Brain microvascular endothelial cell (primary cell): ENCODE data around the gene NBR1.
"Not testable (repeated sequence)": the region's sequence is repeated elsewhere in the genome, so short reads cannot be mapped to it uniquely, and the experiment has no call there.

Source experiments
- DNase-seq: peaks from one replicate; pipeline ENCODE4 v3.0.0-alpha.2; 2020
- H3K27ac ChIP-seq: fragments of 250-450 bp; sonication (Bioruptor Pico); 2 replicates; pipeline ENCODE4 v1.5.1; 2020; ENCODE audit warnings: mild to moderate bottlenecking, moderate library complexity
- H3K27me3 ChIP-seq: fragments of 250-450 bp; sonication (Bioruptor Pico); replicated peaks from 2 replicates; pipeline ENCODE4 v1.5.1; 2020; ENCODE audit warnings: mild to moderate bottlenecking
- H3K36me3 ChIP-seq: fragments of 250-450 bp; sonication (Bioruptor Pico); replicated peaks from 2 replicates; pipeline ENCODE4 v1.5.1; 2020; ENCODE audit warnings: mild to moderate bottlenecking
- H3K4me3 ChIP-seq: 2 replicates; pipeline ENCODE4 v1.5.1; 2011; ENCODE audit warnings: low read depth, mild to moderate bottlenecking, control low read depth, low read length, moderate library complexity
- in situ Hi-C: cut with HindIII; loops from 2 replicates; pipeline ENCODE4 v1.10.0; 2017; ENCODE audit warnings: low sequenced_read_pairs, low pct_ligation_motif_present
- TF ChIP-seq, protein P1 (sequence below): IDR thresholded peaks from 2 replicates; pipeline ENCODE4 v1.5.1; 2011; ENCODE audit warnings: low read depth, mild to moderate bottlenecking, moderate library complexity, low read length, control low read depth, inconsistent platforms; ENCODE audit errors: missing control alignments

The NBR1 gene, protein sequence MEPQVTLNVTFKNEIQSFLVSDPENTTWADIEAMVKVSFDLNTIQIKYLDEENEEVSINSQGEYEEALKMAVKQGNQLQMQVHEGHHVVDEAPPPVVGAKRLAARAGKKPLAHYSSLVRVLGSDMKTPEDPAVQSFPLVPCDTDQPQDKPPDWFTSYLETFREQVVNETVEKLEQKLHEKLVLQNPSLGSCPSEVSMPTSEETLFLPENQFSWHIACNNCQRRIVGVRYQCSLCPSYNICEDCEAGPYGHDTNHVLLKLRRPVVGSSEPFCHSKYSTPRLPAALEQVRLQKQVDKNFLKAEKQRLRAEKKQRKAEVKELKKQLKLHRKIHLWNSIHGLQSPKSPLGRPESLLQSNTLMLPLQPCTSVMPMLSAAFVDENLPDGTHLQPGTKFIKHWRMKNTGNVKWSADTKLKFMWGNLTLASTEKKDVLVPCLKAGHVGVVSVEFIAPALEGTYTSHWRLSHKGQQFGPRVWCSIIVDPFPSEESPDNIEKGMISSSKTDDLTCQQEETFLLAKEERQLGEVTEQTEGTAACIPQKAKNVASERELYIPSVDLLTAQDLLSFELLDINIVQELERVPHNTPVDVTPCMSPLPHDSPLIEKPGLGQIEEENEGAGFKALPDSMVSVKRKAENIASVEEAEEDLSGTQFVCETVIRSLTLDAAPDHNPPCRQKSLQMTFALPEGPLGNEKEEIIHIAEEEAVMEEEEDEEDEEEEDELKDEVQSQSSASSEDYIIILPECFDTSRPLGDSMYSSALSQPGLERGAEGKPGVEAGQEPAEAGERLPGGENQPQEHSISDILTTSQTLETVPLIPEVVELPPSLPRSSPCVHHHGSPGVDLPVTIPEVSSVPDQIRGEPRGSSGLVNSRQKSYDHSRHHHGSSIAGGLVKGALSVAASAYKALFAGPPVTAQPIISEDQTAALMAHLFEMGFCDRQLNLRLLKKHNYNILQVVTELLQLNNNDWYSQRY

DNA sequence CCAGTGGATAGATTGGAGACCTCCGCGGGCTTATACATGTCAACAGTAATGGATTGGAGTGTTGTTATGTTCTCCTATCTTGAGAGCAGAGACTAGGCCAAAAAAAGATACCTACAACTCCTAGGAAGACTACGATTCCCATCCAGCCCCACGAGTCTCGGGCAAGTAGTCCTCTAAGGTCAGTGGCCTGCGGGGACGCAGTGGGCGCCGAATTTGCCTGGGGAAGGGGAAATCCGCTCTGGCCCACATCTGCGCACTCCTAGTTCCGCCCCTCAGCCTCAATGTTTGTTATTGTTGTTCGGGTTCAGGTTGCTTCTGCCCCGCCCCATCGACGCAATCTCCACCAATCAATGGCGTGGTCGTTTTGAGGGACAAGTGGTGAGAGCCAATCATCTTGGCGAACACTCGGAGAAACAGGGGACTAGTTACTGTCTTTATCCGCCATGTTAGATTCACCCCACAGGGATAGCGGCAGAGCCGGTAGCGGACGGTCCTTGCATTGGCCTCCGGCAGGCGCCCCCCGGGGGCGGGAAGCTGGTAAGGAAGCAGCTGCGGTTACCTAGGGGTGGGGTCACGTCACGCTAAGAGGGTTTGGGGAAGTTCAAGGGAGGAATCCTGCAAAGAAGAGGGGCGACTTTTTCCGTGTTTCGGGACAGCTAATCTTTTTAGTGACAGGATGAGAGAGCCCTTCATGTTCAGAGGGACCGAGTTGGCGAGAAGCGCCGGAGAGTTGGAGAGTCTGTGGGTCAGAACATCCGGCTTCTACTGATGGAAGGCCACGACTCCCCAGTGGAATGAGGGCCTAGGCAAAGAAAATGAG lies at the start of gene NBR1:
TSS of gene NBR1 (plus strand) at position 449 of the 820 bp plus-strand sequence. CDS start 4,586 bp downstream, outside the sequence.
- peak; percentile 97 for DNase-seq
- H3K27me3 ChIP-seq = no peaks in the 10 kb centered on the region
- TF ChIP-seq, protein P1, sequence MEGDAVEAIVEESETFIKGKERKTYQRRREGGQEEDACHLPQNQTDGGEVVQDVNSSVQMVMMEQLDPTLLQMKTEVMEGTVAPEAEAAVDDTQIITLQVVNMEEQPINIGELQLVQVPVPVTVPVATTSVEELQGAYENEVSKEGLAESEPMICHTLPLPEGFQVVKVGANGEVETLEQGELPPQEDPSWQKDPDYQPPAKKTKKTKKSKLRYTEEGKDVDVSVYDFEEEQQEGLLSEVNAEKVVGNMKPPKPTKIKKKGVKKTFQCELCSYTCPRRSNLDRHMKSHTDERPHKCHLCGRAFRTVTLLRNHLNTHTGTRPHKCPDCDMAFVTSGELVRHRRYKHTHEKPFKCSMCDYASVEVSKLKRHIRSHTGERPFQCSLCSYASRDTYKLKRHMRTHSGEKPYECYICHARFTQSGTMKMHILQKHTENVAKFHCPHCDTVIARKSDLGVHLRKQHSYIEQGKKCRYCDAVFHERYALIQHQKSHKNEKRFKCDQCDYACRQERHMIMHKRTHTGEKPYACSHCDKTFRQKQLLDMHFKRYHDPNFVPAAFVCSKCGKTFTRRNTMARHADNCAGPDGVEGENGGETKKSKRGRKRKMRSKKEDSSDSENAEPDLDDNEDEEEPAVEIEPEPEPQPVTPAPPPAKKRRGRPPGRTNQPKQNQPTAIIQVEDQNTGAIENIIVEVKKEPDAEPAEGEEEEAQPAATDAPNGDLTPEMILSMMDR = peak; percentile 39
- H3K4me3 ChIP-seq = peak within 1 kb of the TSS; percentile 94
- H3K36me3 ChIP-seq = peaks cover 2% of the 10 kb centered on the region
- H3K27ac ChIP-seq = peak within 1 kb of the TSS; percentile 92
- in situ Hi-C loops = no loop called here

DNA sequence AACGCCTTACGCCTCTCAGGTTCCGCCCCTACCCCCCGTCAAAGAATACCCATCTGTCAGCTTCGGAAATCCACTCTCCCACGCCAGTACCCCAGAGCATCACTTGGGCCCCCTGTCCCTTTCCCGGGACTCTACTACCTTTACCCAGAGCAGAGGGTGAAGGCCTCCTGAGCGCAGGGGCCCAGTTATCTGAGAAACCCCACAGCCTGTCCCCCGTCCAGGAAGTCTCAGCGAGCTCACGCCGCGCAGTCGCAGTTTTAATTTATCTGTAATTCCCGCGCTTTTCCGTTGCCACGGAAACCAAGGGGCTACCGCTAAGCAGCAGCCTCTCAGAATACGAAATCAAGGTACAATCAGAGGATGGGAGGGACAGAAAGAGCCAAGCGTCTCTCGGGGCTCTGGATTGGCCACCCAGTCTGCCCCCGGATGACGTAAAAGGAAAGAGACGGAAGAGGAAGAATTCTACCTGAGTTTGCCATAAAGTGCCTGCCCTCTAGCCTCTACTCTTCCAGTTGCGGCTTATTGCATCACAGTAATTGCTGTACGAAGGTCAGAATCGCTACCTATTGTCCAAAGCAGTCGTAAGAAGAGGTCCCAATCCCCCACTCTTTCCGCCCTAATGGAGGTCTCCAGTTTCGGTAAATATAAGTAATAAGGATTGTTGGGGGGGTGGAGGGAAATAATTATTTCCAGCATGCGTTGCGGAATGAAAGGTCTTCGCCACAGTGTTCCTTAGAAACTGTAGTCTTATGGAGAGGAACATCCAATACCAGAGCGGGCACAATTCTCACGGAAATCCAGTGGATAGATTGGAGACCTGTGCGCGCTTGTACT lies 45.7 kb upstream of the NBR1 start, which contains the start of gene BRCA1:
TSS of gene BRCA1 (minus strand) at position 232 of the 834 bp plus-strand sequence. CDS start 1,268 bp downstream, outside the sequence.
- peak; percentile 99 for DNase-seq
- peak within 1 kb of the TSS; percentile 90 for H3K4me3 ChIP-seq

DNA sequence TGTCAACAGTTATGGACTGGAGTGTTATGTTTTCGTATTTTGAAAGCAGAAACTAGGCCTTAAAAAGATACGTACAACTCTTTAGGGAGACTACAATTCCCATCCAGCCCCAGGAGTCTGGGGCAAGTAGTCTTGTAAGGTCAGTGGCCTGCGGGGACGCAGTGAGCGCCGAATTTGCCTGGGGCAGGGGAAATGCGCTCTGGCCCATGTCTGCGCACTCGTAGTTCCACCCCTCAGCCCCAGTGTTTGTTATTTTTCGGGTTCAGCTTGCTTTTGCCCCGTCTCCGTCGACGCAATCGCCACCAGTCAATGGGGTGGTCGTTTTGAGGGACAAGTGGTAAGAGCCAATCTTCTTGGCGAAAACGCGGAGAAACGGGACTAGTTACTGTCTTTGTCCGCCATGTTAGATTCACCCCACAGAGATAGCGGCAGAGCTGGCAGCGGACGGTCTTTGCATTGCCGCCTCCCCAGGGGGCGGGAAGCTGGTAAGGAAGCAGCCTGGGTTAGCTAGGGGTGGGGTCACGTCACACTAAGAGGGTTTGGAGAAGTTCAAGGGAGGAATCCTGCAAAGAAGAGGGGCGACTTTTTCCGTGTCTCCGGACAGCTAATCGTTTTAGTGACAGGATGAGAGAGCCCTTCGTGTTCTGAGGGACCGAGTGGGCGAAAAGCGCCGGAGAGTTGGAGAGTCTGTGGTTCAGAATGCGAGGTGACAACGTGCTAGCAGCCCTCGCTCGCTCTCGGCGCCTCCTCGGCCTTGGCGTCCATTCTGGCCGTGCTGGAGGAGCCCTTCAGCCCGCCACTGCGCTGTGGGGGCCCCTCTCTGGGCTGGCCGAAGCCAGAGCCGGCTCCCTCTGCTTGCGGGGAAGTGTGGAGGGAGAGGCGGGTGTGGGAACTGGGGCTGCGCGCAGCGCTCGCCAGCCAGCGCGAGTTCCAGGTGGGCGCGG lies 44.8 kb upstream of the NBR1 start:
- Histone ChIP-seq H3K27ac (peak overlapping the region; percentile 72), H3K27me3 (no peaks in the 10 kb centered on the region), H3K4me3 (peak overlapping the region; percentile 90), H3K36me3 (peaks cover 5% of the 10 kb centered on the region)
- TF ChIP-seq, protein P1 = no peak
- no peak for DNase-seq
- in situ Hi-C loops = no loop called here

More for the DNA sequence above, 45.7 kb upstream of the NBR1 start, which contains the start of gene BRCA1:
- H3K27me3 ChIP-seq = no peaks in the 10 kb centered on the region
- in situ Hi-C loops = no loop called here
- H3K27ac ChIP-seq = peak within 1 kb of the TSS; percentile 72
- TF ChIP-seq, protein P1 = no peak
- peaks cover 5% of the 10 kb centered on the region for H3K36me3 ChIP-seq

DNA sequence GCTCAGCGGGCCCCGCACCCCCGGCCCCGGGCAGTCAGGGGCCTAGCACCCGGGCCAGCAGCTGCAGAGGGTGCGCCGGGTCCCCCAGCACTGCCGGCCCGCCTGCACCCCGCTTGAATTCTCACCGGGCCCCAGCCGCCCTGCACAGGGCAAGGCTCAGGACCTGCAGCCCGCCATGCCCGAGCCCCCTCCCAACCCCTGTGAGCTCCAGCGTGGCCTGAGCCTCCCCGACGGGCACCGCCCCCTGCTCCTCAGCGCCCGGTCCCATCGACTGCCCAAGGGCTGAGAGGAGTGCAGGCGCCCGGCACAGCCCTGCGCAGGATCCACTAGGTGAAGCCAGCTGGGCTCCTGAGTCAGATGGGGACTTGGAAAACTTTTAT lies 44.1 kb upstream of the NBR1 start:
- H3K4me3 ChIP-seq = no peak overlapping the region
- H3K36me3 ChIP-seq = peaks cover 5% of the 10 kb centered on the region
- H3K27ac ChIP-seq = no peak overlapping the region
- TF ChIP-seq, protein P1 = no peak
- in situ Hi-C loops = no loop called here
- H3K27me3 ChIP-seq = no peaks in the 10 kb centered on the region
- no peak for DNase-seq

DNA sequence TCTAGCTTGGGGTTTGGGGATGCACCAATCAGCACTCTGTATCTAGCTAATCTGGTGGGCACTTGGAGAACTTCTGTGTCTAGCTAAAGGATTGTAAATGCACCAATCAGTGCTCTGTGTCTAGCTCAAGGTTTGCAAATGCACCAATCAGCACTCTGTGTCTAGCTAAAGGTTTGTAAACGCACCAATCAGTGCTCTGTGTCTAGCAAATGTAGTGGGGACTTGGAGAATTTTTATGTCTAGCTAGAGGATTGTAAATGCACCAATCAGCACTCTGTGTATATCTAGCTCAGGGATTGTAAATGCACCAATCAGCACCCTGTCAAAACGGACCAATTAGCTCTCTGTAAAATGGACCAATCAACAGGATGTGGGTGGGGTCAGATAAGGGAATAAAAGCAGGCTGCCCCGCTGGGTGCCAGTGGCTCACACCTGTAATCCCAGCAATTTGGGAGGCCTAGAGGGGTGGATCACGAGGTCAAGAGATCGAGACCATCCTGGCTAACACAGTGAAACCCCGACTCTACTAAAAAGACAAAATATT lies 43.6 kb upstream of the NBR1 start:
- H3K27ac ChIP-seq, H3K4me3 ChIP-seq, in situ Hi-C loops, DNase-seq, H3K36me3 ChIP-seq, H3K27me3 ChIP-seq: not testable (repeated sequence)
